H1 (cell line): ENCODE results near the gene HLA-DPB1. TPM values are rescaled to one million over a fixed set of nuclear protein-coding genes. Genes with fewer than 3 reads are reported as not detected.

Source experiments
- BRCA1 ChIP-seq: IDR thresholded peaks from 2 replicates; pipeline ENCODE4 v1.6.1; 2012; ENCODE audit warnings: low read depth, low read length, improper control_type of control experiment
- CBX8 ChIP-seq: fragments of 300-800, 300-1000 bp; sonication (generic); IDR thresholded peaks from 2 replicates; pipeline ENCODE4 v1.7.1; 2016; ENCODE audit warnings: low read depth, low read length, borderline replicate concordance
- CEBPB ChIP-seq: IDR thresholded peaks from 2 replicates; pipeline ENCODE4 v1.6.1; 2012; ENCODE audit warnings: low read depth, low read length
- JUN ChIP-seq: IDR thresholded peaks from 2 replicates; pipeline ENCODE4 v1.6.1; 2011; ENCODE audit warnings: low read depth, mild to moderate bottlenecking, improper control_type of control experiment, low read length
- MAX ChIP-seq: IDR thresholded peaks from 2 replicates; pipeline ENCODE4 v1.6.1; 2012; ENCODE audit warnings: inconsistent platforms
- NANOG ChIP-seq: IDR thresholded peaks from 2 replicates; pipeline ENCODE4 v1.6.1; 2011; ENCODE audit warnings: low read length, low read depth, mild to moderate bottlenecking, inconsistent platforms; ENCODE audit not compliant: insufficient read depth, poor library complexity, severe bottlenecking
- RBBP5 ChIP-seq: IDR thresholded peaks from 2 replicates; pipeline ENCODE4 v1.7.1; 2012; ENCODE audit warnings: low read depth, mild to moderate bottlenecking, inconsistent platforms, low read length, moderate library complexity, borderline replicate concordance
- SIX5 ChIP-seq: IDR thresholded peaks from 2 replicates; pipeline ENCODE4 v1.6.1; 2011; ENCODE audit warnings: mild to moderate bottlenecking, low read depth, low read length
- TBP ChIP-seq: IDR thresholded peaks from 2 replicates; pipeline ENCODE4 v1.6.1; 2011; ENCODE audit warnings: low read depth, low read length, improper control_type of control experiment
- TEAD4 ChIP-seq: IDR thresholded peaks from 2 replicates; pipeline ENCODE4 v1.6.1; 2012; ENCODE audit warnings: low read depth, low read length, inconsistent platforms, mixed read lengths
- polyA plus RNA-seq, 7 experiments: library from polyadenylated mRNA; depleted of rRNA in 3 of 7; stranded (reverse) in 5 of 7; unstranded in 2 of 7; fragments of >200 nt in 5 of 7; fragments of 200-250 nt in 2 of 7; gene quantifications; 1 replicate in 5 of 7; 2 replicates in 1 of 7; 4 replicates in 1 of 7; pipeline versions ENCODE4 v1.2.1 to v1.2.3, GENCODE V29; 2011 to 2013; ENCODE audit warnings: missing spikeins in 2 of 7, mixed read lengths in 2 of 7
- total RNA-seq: library from RNA; stranded (reverse); fragmentation: NEBNext Ultra II Directional; extraction: Animal tissue kit (Norgen Biotek cat#: 25700); gene quantifications from 2 replicates; pipeline ENCODE4 v1.2.1, GENCODE V29; 2021
- TF ChIP-seq, protein P1 (sequence below): fragments of 300-600 bp; sonication (generic); IDR thresholded peaks from 2 replicates; pipeline ENCODE4 v1.7.1; 2012; ENCODE audit warnings: low read length, moderate library complexity, mild to moderate bottlenecking, inconsistent platforms; ENCODE audit not compliant: insufficient replicate concordance
- TF ChIP-seq, protein P2 (sequence below): IDR thresholded peaks from 2 replicates; pipeline ENCODE4 v1.6.1; 2011; ENCODE audit warnings: low read depth, mild to moderate bottlenecking, low read length; ENCODE audit not compliant: insufficient read depth

Gene HLA-DPB1
- total and polyA plus RNA-seq, 2 of the 8 experiments (the other 6 are each of a cell fraction or from before 2014, with no cell fraction given), result 32.3 to 58.8 TPM

DNA sequence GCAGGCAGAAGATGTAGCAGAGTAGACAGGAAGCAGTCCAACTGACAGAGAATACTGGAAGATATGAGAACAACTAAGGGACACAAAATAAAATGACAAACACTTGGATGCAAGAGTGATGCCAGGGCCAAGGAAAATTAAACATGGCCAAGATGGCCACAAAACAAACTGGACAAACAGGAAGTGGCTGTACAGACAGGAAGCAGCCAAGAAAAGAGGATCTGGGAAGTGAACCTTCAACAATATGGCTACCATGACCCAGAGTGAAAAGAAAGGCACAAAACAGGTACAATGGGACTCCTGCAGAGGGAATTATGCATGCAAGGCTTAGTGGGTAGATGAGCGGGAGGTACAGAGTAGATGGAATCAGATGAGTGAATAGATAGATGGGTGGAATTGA lies 29.1 kb downstream of the HLA-DPB1 start (continued):
- TF ChIP-seq, protein P1, sequence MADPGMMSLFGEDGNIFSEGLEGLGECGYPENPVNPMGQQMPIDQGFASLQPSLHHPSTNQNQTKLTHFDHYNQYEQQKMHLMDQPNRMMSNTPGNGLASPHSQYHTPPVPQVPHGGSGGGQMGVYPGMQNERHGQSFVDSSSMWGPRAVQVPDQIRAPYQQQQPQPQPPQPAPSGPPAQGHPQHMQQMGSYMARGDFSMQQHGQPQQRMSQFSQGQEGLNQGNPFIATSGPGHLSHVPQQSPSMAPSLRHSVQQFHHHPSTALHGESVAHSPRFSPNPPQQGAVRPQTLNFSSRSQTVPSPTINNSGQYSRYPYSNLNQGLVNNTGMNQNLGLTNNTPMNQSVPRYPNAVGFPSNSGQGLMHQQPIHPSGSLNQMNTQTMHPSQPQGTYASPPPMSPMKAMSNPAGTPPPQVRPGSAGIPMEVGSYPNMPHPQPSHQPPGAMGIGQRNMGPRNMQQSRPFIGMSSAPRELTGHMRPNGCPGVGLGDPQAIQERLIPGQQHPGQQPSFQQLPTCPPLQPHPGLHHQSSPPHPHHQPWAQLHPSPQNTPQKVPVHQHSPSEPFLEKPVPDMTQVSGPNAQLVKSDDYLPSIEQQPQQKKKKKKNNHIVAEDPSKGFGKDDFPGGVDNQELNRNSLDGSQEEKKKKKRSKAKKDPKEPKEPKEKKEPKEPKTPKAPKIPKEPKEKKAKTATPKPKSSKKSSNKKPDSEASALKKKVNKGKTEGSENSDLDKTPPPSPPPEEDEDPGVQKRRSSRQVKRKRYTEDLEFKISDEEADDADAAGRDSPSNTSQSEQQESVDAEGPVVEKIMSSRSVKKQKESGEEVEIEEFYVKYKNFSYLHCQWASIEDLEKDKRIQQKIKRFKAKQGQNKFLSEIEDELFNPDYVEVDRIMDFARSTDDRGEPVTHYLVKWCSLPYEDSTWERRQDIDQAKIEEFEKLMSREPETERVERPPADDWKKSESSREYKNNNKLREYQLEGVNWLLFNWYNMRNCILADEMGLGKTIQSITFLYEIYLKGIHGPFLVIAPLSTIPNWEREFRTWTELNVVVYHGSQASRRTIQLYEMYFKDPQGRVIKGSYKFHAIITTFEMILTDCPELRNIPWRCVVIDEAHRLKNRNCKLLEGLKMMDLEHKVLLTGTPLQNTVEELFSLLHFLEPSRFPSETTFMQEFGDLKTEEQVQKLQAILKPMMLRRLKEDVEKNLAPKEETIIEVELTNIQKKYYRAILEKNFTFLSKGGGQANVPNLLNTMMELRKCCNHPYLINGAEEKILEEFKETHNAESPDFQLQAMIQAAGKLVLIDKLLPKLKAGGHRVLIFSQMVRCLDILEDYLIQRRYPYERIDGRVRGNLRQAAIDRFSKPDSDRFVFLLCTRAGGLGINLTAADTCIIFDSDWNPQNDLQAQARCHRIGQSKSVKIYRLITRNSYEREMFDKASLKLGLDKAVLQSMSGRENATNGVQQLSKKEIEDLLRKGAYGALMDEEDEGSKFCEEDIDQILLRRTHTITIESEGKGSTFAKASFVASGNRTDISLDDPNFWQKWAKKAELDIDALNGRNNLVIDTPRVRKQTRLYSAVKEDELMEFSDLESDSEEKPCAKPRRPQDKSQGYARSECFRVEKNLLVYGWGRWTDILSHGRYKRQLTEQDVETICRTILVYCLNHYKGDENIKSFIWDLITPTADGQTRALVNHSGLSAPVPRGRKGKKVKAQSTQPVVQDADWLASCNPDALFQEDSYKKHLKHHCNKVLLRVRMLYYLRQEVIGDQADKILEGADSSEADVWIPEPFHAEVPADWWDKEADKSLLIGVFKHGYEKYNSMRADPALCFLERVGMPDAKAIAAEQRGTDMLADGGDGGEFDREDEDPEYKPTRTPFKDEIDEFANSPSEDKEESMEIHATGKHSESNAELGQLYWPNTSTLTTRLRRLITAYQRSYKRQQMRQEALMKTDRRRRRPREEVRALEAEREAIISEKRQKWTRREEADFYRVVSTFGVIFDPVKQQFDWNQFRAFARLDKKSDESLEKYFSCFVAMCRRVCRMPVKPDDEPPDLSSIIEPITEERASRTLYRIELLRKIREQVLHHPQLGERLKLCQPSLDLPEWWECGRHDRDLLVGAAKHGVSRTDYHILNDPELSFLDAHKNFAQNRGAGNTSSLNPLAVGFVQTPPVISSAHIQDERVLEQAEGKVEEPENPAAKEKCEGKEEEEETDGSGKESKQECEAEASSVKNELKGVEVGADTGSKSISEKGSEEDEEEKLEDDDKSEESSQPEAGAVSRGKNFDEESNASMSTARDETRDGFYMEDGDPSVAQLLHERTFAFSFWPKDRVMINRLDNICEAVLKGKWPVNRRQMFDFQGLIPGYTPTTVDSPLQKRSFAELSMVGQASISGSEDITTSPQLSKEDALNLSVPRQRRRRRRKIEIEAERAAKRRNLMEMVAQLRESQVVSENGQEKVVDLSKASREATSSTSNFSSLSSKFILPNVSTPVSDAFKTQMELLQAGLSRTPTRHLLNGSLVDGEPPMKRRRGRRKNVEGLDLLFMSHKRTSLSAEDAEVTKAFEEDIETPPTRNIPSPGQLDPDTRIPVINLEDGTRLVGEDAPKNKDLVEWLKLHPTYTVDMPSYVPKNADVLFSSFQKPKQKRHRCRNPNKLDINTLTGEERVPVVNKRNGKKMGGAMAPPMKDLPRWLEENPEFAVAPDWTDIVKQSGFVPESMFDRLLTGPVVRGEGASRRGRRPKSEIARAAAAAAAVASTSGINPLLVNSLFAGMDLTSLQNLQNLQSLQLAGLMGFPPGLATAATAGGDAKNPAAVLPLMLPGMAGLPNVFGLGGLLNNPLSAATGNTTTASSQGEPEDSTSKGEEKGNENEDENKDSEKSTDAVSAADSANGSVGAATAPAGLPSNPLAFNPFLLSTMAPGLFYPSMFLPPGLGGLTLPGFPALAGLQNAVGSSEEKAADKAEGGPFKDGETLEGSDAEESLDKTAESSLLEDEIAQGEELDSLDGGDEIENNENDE, result no peak
- TF ChIP-seq, protein P2, sequence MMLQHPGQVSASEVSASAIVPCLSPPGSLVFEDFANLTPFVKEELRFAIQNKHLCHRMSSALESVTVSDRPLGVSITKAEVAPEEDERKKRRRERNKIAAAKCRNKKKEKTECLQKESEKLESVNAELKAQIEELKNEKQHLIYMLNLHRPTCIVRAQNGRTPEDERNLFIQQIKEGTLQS, result no peak
- TF ChIP-seq CBX8, result no peak
- no peak for TF ChIP-seq SIX5
- TF ChIP-seq NANOG, result no peak
- TF ChIP-seq BRCA1, result no peak
- no peak for TF ChIP-seq MAX
- no peak for TF ChIP-seq TBP
- no peak for TF ChIP-seq JUN
- TF ChIP-seq TEAD4, result no peak
- no peak for TF ChIP-seq RBBP5
- TF ChIP-seq CEBPB, result no peak
